K562 (cell line): Measurements from ENCODE around the gene IPO13. TPM values are rescaled to one million over a fixed set of nuclear protein-coding genes. Genes with fewer than 3 reads are reported as not detected.

Experiments
- ATAC-seq: fragments of 200-7000 bp; cut with Tn5 transposase; 3 replicates; pipeline ENCODE4 v1.9.1; 2020; ENCODE audit warnings: moderate library complexity
- BruUV-seq: library from RNA; stranded (reverse); fragments of 400-500 nt; replicated peaks from 2 replicates; lab custom pipeline; 2021; lab: Mats Ljungman, UMichigan
- CTCF ChIA-PET: fragments of 300-600 bp; formaldehyde crosslinking; extraction: SDS; loops from one replicate; lab custom pipeline; 2021; ENCODE audit warnings: low intra/inter-chr PET ratio; lab: Yijun Ruan, JAX
- POLR2A ChIA-PET: fragments of 300-600, 350-650 bp; sonication (Branson Sonifier 250); formaldehyde crosslinking; extraction: SDS; loops from one replicate; lab custom pipeline; 2021; ENCODE audit warnings: antibody characterized with exemption, inconsistent platforms; lab: Yijun Ruan, JAX
- DNase-seq, 4 experiments: peaks; one replicate each; pipeline versions ENCODE4 v3.0.0 to v3.0.0-alpha.2; 2011 to 2018; ENCODE audit warnings: low spot score in 3 of 4, mixed read lengths in 3 of 4; ENCODE audit errors: extremely low read depth in 1 of 4
- FAIRE-seq: peaks from 2 replicates; lab custom pipeline; 2011; peaks lifted over from hg19 to GRCh38; lab: Jason Lieb, UNC
- H2AFZ ChIP-seq: 2 replicates; pipeline ENCODE4 v1.6.0; 2011; ENCODE audit warnings: low read depth, low read length, control low read depth, inconsistent platforms
- H3K27ac ChIP-seq: fragments of 200-600 bp; 3 replicates; pipeline ENCODE4 v1.8.0; 2011; ENCODE audit warnings: low read depth, mild to moderate bottlenecking, control low read depth, inconsistent platforms, low read length, moderate library complexity, mixed read lengths; ENCODE audit errors: extremely low read depth
- H3K27me3 ChIP-seq, 2 experiments: fragments of 300-600 bp in 1 of 2; 2 replicates in 1 of 2; 3 replicates in 1 of 2; pipeline versions ENCODE4 v1.6.0 to v1.8.0; 2011; ENCODE audit warnings: inconsistent platforms in 2 of 2, low read length in 2 of 2, mild to moderate bottlenecking in 1 of 2, mixed read lengths in 1 of 2, moderate library complexity in 1 of 2; ENCODE audit not compliant: control insufficient read depth in 2 of 2, insufficient read depth in 2 of 2
- H3K36me3 ChIP-seq: fragments of 300-600 bp; 3 replicates; pipeline ENCODE4 v1.8.0; 2011; ENCODE audit warnings: mild to moderate bottlenecking, low read length, inconsistent platforms; ENCODE audit not compliant: control insufficient read depth, insufficient read depth
- H3K4me1 ChIP-seq, 2 experiments: fragments of 200-600 bp in 1 of 2; replicated peaks in 1 of 2; 2 replicates in 1 of 2; 3 replicates in 1 of 2; pipeline versions ENCODE4 v1.5.1 to v1.8.0; 2011; ENCODE audit warnings: inconsistent platforms in 2 of 2, low read length in 2 of 2, mild to moderate bottlenecking in 1 of 2, mixed read lengths in 1 of 2, moderate library complexity in 1 of 2; ENCODE audit not compliant: control insufficient read depth in 2 of 2, insufficient read depth in 2 of 2
- H3K4me2 ChIP-seq: 2 replicates; pipeline ENCODE4 v1.6.1; 2011; ENCODE audit warnings: low read length, control low read depth, inconsistent platforms, mixed read lengths; ENCODE audit not compliant: insufficient read depth
- H3K4me3 ChIP-seq: fragments of 200-600 bp; sonication (generic), shearing (Covaris generic); 2 replicates; pipeline ENCODE4 v1.5.1; 2016; ENCODE audit warnings: control low read depth, inconsistent platforms
- H3K79me2 ChIP-seq: fragments of 200-600 bp; 3 replicates; pipeline ENCODE4 v1.8.0; 2011; ENCODE audit warnings: low read length, inconsistent platforms; ENCODE audit not compliant: control insufficient read depth, insufficient read depth
- H3K9ac ChIP-seq, 2 experiments: 2 replicates each; pipeline versions ENCODE4 v1.6.0 to v1.6.1; 2011; ENCODE audit warnings: low read depth in 2 of 2, low read length in 2 of 2, control low read depth in 1 of 2, inconsistent platforms in 1 of 2, mild to moderate bottlenecking in 1 of 2, mixed read lengths in 1 of 2; ENCODE audit not compliant: insufficient read depth in 1 of 2
- H3K9me1 ChIP-seq: one replicate; pipeline ENCODE4 v1.6.0; 2011; ENCODE audit warnings: inconsistent platforms, mild to moderate bottlenecking, low read length, moderate library complexity; ENCODE audit not compliant: control insufficient read depth, insufficient read depth
- H3K9me3 ChIP-seq: replicated peaks from 2 replicates; pipeline ENCODE4 v1.5.1; 2011; ENCODE audit warnings: low read depth, low read length, inconsistent platforms; ENCODE audit not compliant: control insufficient read depth, insufficient read depth
- H4K20me1 ChIP-seq: replicated peaks from 2 replicates; pipeline ENCODE4 v1.6.1; 2011; ENCODE audit warnings: low read length, inconsistent platforms, mixed read lengths; ENCODE audit not compliant: control insufficient read depth, insufficient read depth
- BRD9 ChIP-seq: fragments of 450-650 bp; IDR thresholded peaks from 2 replicates; pipeline ENCODE4 v1.6.1; 2018; ENCODE audit warnings: low read depth; ENCODE audit not compliant: partially characterized antibody
- CBFB ChIP-seq: sonication (generic); formaldehyde crosslinking; IDR thresholded peaks from 2 replicates; pipeline ENCODE4 v1.4.0; 2020; ENCODE audit warnings: mild to moderate bottlenecking, missing genetic modification reagents
- CSDE1 ChIP-seq, 2 experiments: fragments of 450-650 bp; IDR thresholded peaks; 2 replicates each; pipeline ENCODE4 v1.6.1; 2016; ENCODE audit warnings: mild to moderate bottlenecking in 1 of 2
- CTCFL ChIP-seq: IDR thresholded peaks from 2 replicates; pipeline ENCODE4 v1.6.1; 2011; ENCODE audit warnings: borderline replicate concordance, low read depth, mild to moderate bottlenecking, moderate library complexity, low read length; ENCODE audit not compliant: insufficient read depth, poor library complexity, severe bottlenecking
- CUX1 ChIP-seq: fragments of 200-800 bp; sonication (Bioruptor generic); IDR thresholded peaks from 2 replicates; pipeline ENCODE4 v1.6.1; 2016; ENCODE audit warnings: missing genetic modification characterization, missing compliant biosample characterization
- FOSL1 ChIP-seq: fragments of 200-800 bp; sonication (Bioruptor generic); conservative IDR thresholded peaks from 2 replicates; pipeline ENCODE4 v1.6.1; 2016; ENCODE audit warnings: missing genetic modification characterization, missing compliant biosample characterization
- GTF2A2 ChIP-seq: IDR thresholded peaks from 2 replicates; pipeline ENCODE4 v1.6.1; 2016; ENCODE audit warnings: mild to moderate bottlenecking, missing genetic modification characterization, missing compliant biosample characterization
- GTF2F1 ChIP-seq: IDR thresholded peaks from 2 replicates; pipeline ENCODE4 v1.6.1; 2011; ENCODE audit warnings: low read depth, low read length, improper control_type of control experiment
- KDM5B ChIP-seq: fragments of 200-600 bp; sonication (generic); IDR thresholded peaks from 2 replicates; pipeline ENCODE4 v1.6.1; 2012; ENCODE audit warnings: low read depth, mild to moderate bottlenecking, moderate library complexity, low read length, control low read depth, inconsistent platforms; ENCODE audit not compliant: insufficient replicate concordance
- MEIS2 ChIP-seq: fragments of 450-650 bp; IDR thresholded peaks from 2 replicates; pipeline ENCODE4 v1.6.1; 2014; ENCODE audit warnings: mild to moderate bottlenecking; ENCODE audit not compliant: partially characterized antibody
- NBN ChIP-seq: fragments of 450-650 bp; IDR thresholded peaks from 2 replicates; pipeline ENCODE4 v1.6.1; 2016; ENCODE audit warnings: low read depth, mild to moderate bottlenecking
- NUFIP1 ChIP-seq: fragments of 450-650 bp; IDR thresholded peaks from 2 replicates; pipeline ENCODE4 v1.6.1; 2018; ENCODE audit not compliant: partially characterized antibody
- POLR2H ChIP-seq: IDR thresholded peaks from 2 replicates; pipeline ENCODE4 v1.6.1; 2016; ENCODE audit warnings: missing genetic modification characterization, low read depth, mild to moderate bottlenecking, control low read depth, missing compliant biosample characterization, moderate library complexity
- POLR3G ChIP-seq: IDR thresholded peaks from 2 replicates; pipeline ENCODE4 v1.6.1; 2011; ENCODE audit not compliant: insufficient read length, insufficient replicate concordance; ENCODE audit errors: extremely low read depth
- RHOXF2B ChIP-seq: fragments of 250-450 bp; sonication (Bioruptor Pico); conservative IDR thresholded peaks from 2 replicates; pipeline ENCODE4 v1.5.1; 2021
- THRAP3 ChIP-seq: fragments of 450-650 bp; IDR thresholded peaks from 2 replicates; pipeline ENCODE4 v1.6.1; 2016; ENCODE audit warnings: mild to moderate bottlenecking, inconsistent platforms, borderline replicate concordance
- ZNF584 ChIP-seq: fragments of 200-800 bp; sonication (Bioruptor generic); IDR thresholded peaks from 2 replicates; pipeline ENCODE4 v1.6.1; 2016; ENCODE audit warnings: low read depth, mild to moderate bottlenecking, missing genetic modification characterization, missing compliant biosample characterization
- WGBS: fragments of 100-300 bp; shearing (Covaris generic); methylation state at CpG from one replicate; pipeline ENCODE4 v1.1.6; 2016; ENCODE audit warnings: low coverage, mixed read lengths; ENCODE audit not compliant: insufficient coverage; ENCODE audit errors: missing lambda C conversion rate; 5-methylcytosine and 5-hydroxymethylcytosine counted together
- in situ Hi-C: fragments of 300-500 bp; cut with MboI; formaldehyde crosslinking; loops from 4 replicates; pipeline ENCODE4 v1.15.0; 2018; ENCODE audit warnings: inconsistent platforms, mixed read lengths
- intact Hi-C: fragments of 100-400 bp; cut with micrococcal nuclease; formaldehyde crosslinking; loops from 2 replicates; pipeline ENCODE4 v1.14.2; 2022
- polyA plus RNA-seq, 8 experiments: library from polyadenylated mRNA; depleted of rRNA in 4 of 8; stranded (reverse) in 5 of 8; unstranded in 3 of 8; fragments of >200 nt; fragmentation: Nextera tagmentation in 2 of 8; fragmentation: Illumina TruSeq in 1 of 8; extraction: Ambion mirVana in 2 of 8; extraction: Trizol in 1 of 8; gene quantifications; 2 replicates each; pipeline versions ENCODE4 v1.2.1 to v1.2.3, GENCODE V29; 2011 to 2014; ENCODE audit warnings: inconsistent platforms in 1 of 8, missing spikeins in 1 of 8
- total RNA-seq, 7 experiments: library from RNA; depleted of rRNA in 6 of 7; stranded (reverse); fragments of >200 nt in 6 of 7; fragmentation: Illumina TruSeq in 2 of 7; extraction: Trizol in 2 of 7; gene quantifications; 2 replicates each; pipeline versions ENCODE4 v1.2.1 to v1.2.3, GENCODE V29; 2011 to 2021; ENCODE audit warnings: low replicate concordance in 1 of 7

Gene IPO13
- total and polyA plus RNA-seq, 9 of the 15 experiments (the other 6 are each of a cell fraction or from before 2014, with no cell fraction given), result 7.0 to 30.8 (median 16.2) TPM

GRCh38 chr1:43982808-43983207 is 36.1 kb downstream of the IPO13 start:
- Histone ChIP-seq H3K27me3 (no peaks in the 10 kb centered on the region), H3K27ac (peak overlapping the region; percentile 16; the same call in 1 of the 3 replicates), H3K9me3 (no peaks in the 10 kb centered on the region), H4K20me1 (peaks cover 13% of the 10 kb centered on the region; the same call in 1 of the 2 replicates), H3K4me3 (no peak overlapping the region), H3K79me2 (peaks cover 50% of the 10 kb centered on the region), H3K9ac (peak overlapping the region in 1 of 2 experiments; percentile 99; a peak in 2 of 4 replicates), H3K9me1 (peaks cover 14% of the 10 kb centered on the region), H3K4me1 (peaks cover 27 to 62% of the 10 kb centered on the region in 2 experiments), H2AFZ (no peak overlapping the region), H3K4me2 (peak overlapping the region; percentile 23; the same call in 1 of the 2 replicates), H3K36me3 (peaks cover 78% of the 10 kb centered on the region; the same call in 2 of the 3 replicates)
- in situ Hi-C loops (no loop called here), intact Hi-C loops (no loop called here)
- FAIRE-seq (no peak), ATAC-seq (no peak), DNase-seq (peak in 2 of 4 experiments; percentile 32 to 39)
- BruUV-seq, result no TSS peak
- WGBS, result 59% methylated on average over 15 of the region's 15 CpGs
- CTCF ChIA-PET, result no interaction called here
- POLR2A ChIA-PET, result interaction anchor here (0.8 kb wide), 1 partner anchor 53 kb away, joined by 3 read pairs; no protein-coding TSS in a partner anchor
- no peak for TF ChIP-seq KDM5B
- no peak for TF ChIP-seq CSDE1 (IDR thresholded peaks at IDR 0.05)
- no peak for TF ChIP-seq POLR2H (tag)
- TF ChIP-seq FOSL1, result no peak
- no peak for TF ChIP-seq ZNF584 (CRISPR knock-in tag)
- TF ChIP-seq NBN, result no peak
- no peak for TF ChIP-seq GTF2A2 (tag)
- TF ChIP-seq GTF2F1, result no peak
- no peak for TF ChIP-seq THRAP3
- TF ChIP-seq POLR3G, result no peak
- TF ChIP-seq CUX1, result no peak
- TF ChIP-seq MEIS2, result no peak
- no peak for TF ChIP-seq RHOXF2B (CRISPR knock-in tag)
- TF ChIP-seq CBFB, result no peak
- no peak for TF ChIP-seq BRD9
- no peak for TF ChIP-seq CTCFL
- no peak for TF ChIP-seq NUFIP1
